Superior temporal gyrus (tissue), 1 donor: ENCODE data around the gene SAG.
A peak's percentile ranks its signal among the peaks of the same experiment; 100 is the strongest.
"Not testable (repeated sequence)": the region's sequence is repeated elsewhere in the genome, so short reads cannot be mapped to it uniquely, and the experiment has no call there.

ENCODE experiments used
- DNase-seq: peaks from one replicate; pipeline ENCODE4 v3.0.0-alpha.2; 2016; ENCODE audit errors: extremely low spot score

Gene SAG

GRCh38 chr2:233331536-233331935, 23.9 kb downstream of the SAG start:
- peak; percentile 32 for DNase-seq

- DNase-seq, result no peak
Measured at GRCh38 chr2:233332125-233332524, 24.5 kb downstream of the SAG start.

GRCh38 chr2:233334915-233335314, 27.3 kb downstream of the SAG start:
- DNase-seq, result no peak

- not testable (repeated sequence) for DNase-seq
Measured at GRCh38 chr2:233336091-233336490, 28.5 kb downstream of the SAG start.

GRCh38 chr2:233336541-233336940, 28.9 kb downstream of the SAG start:
- DNase-seq, result no peak

GRCh38 chr2:233338046-233338445, 30.4 kb downstream of the SAG start:
- no peak for DNase-seq

- DNase-seq, result no peak
Measured at GRCh38 chr2:233338812-233339368, 31.3 kb downstream of the SAG start.

- DNase-seq, result no peak
Measured at GRCh38 chr2:233339427-233339826, 31.8 kb downstream of the SAG start.

- no peak for DNase-seq
Measured at GRCh38 chr2:233341296-233341695, 33.7 kb downstream of the SAG start.

- no peak for DNase-seq
Measured at GRCh38 chr2:233342301-233342700, 34.7 kb downstream of the SAG start.

GRCh38 chr2:233343171-233343705, 35.6 kb downstream of the SAG start:
- DNase-seq, result no peak

GRCh38 chr2:233346376-233346775, 38.8 kb downstream of the SAG start:
- DNase-seq, result peak; percentile 40

GRCh38 chr2:233346930-233347329, 39.3 kb downstream of the SAG start:
- peak; percentile 78 for DNase-seq

GRCh38 chr2:233349005-233349998, 41.7 kb downstream of the SAG start:
- peak; percentile 82 for DNase-seq

GRCh38 chr2:233350708-233351107, 43.1 kb downstream of the SAG start:
- peak; percentile 45 for DNase-seq

- DNase-seq, result no peak
Measured at GRCh38 chr2:233351423-233351822, 43.8 kb downstream of the SAG start.

GRCh38 chr2:233352141-233352842, 44.7 kb downstream of the SAG start:
- no peak for DNase-seq

- DNase-seq, result no peak
Measured at GRCh38 chr2:233353101-233353768, 45.6 kb downstream of the SAG start.

- no peak for DNase-seq
Measured at GRCh38 chr2:233353769-233354499, 46.3 kb downstream of the SAG start, which contains the start of gene DGKD. DGKD (plus strand) TSS chr2:233354494; CDS start chr2:233354519, 25 bp downstream.

GRCh38 chr2:233354500-233354924, 46.9 kb downstream of the SAG start:
- DNase-seq, result no peak
